ENCODE measurements around the gene RETNLB. TPM values are rescaled to one million over a fixed set of nuclear protein-coding genes. Genes with fewer than 3 reads are reported as not detected.

The RETNLB gene, protein sequence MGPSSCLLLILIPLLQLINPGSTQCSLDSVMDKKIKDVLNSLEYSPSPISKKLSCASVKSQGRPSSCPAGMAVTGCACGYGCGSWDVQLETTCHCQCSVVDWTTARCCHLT
- polyA plus RNA-seq, result not detected

GRCh38 chr3:108757404-108757982 is at the start of gene RETNLB:
TSS of gene RETNLB (minus strand) at chr3:108757410. CDS start at chr3:108757185, 225 bp downstream.
- peaks cover 4 to 5% of the 10 kb centered on the region in 2 donors for H3K9me3 ChIP-seq (ENCODE audit: control insufficient read depth in 2 of 2, insufficient read depth in 1 of 2, low read depth in 1 of 2, low read length in 1 of 2)
- no peaks in the 10 kb centered on the region for H3K36me3 ChIP-seq (ENCODE audit: control insufficient read depth in 2 of 2, insufficient read depth in 2 of 2, low read length in 1 of 2)
- H3K4me3 ChIP-seq (ENCODE audit: low read depth in 1 of 2, low read length in 2 of 2), result no peak within 1 kb of the TSS
- 28 to 31% methylated on average over 3 of the region's 3 CpGs for WGBS, 2 donors
- H3K27me3 ChIP-seq (ENCODE audit: control insufficient read depth in 1 of 2, insufficient read depth in 2 of 2, low read length in 2 of 2), result no peaks in the 10 kb centered on the region
- no peaks in the 10 kb centered on the region for H3K4me1 ChIP-seq (ENCODE audit: control insufficient read depth in 2 of 2, insufficient read depth in 2 of 2, low read length in 1 of 2)
- H3K27ac ChIP-seq (ENCODE audit: low read depth in 2 of 2, low read length in 1 of 2), result no peak within 1 kb of the TSS

DNA sequence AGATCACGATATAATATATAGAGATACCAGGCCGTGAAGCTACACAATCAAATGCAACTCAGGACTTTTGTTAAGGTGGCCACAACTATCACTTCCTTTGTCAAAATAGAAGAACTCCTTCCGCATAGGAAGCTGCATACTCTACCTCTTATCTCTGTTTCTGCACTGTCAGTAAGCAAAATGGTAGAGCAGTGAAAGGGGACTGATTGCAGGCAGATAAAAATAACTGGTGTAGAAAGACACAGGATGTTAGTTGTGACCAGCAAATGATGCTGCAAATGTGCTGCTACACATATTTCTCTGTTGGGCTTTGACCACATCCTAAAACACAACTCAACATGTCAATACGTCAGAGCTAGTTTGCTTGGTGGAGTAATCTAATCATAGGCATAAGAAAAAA is 49.1 kb upstream of the RETNLB start:
- no peaks in the 10 kb centered on the region for H3K4me1 ChIP-seq (ENCODE audit: control insufficient read depth in 2 of 2, insufficient read depth in 2 of 2, low read length in 1 of 2)
- H3K4me3 ChIP-seq (ENCODE audit: low read depth in 1 of 2, low read length in 2 of 2), result no peak overlapping the region
- WGBS, 2 donors, result 59 to 74% methylated on average over 4 of the region's 4 CpGs
- H3K27me3 ChIP-seq (ENCODE audit: control insufficient read depth in 1 of 2, insufficient read depth in 2 of 2, low read length in 2 of 2), result no peaks in the 10 kb centered on the region
- no peak overlapping the region for H3K27ac ChIP-seq (ENCODE audit: low read depth in 2 of 2, low read length in 1 of 2)
- H3K9me3 ChIP-seq (ENCODE audit: control insufficient read depth in 2 of 2, insufficient read depth in 1 of 2, low read depth in 1 of 2, low read length in 1 of 2), result no peaks in the 10 kb centered on the region
- H3K36me3 ChIP-seq (ENCODE audit: control insufficient read depth in 2 of 2, insufficient read depth in 2 of 2, low read length in 1 of 2), result no peaks in the 10 kb centered on the region

DNA sequence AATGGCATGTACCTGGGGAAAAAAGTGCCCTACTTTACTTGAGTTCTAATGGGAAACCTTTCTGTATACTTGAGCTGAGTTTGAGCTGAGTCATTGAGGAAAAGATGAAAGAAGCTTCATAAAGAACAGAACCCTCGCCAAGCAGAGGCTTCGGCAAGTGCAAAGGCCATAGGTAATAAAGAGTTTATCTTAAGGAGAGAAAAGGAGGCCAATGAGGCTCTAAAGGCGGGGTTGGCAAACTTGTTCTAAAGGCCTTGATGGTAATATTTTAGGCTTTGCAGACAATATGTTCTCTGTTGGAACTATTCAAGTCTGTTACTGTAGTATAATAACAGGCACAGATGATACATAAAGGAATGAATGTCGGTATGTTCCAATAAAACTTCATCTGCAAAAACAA is 47.8 kb upstream of the RETNLB start:
- H3K36me3 ChIP-seq (ENCODE audit: control insufficient read depth in 2 of 2, insufficient read depth in 2 of 2, low read length in 1 of 2), result no peaks in the 10 kb centered on the region
- no peaks in the 10 kb centered on the region for H3K27me3 ChIP-seq (ENCODE audit: control insufficient read depth in 1 of 2, insufficient read depth in 2 of 2, low read length in 2 of 2)
- no peak overlapping the region for H3K4me3 ChIP-seq (ENCODE audit: low read depth in 1 of 2, low read length in 2 of 2)
- 80 to 87% methylated on average over 4 of the region's 4 CpGs for WGBS, 2 donors
- H3K27ac ChIP-seq (ENCODE audit: low read depth in 2 of 2, low read length in 1 of 2), result no peak overlapping the region
- no peaks in the 10 kb centered on the region for H3K9me3 ChIP-seq (ENCODE audit: control insufficient read depth in 2 of 2, insufficient read depth in 1 of 2, low read depth in 1 of 2, low read length in 1 of 2)
- H3K4me1 ChIP-seq (ENCODE audit: control insufficient read depth in 2 of 2, insufficient read depth in 2 of 2, low read length in 1 of 2), result no peaks in the 10 kb centered on the region

GRCh38 chr3:108804437-108804836 is 47.2 kb upstream of the RETNLB start:
- no peaks in the 10 kb centered on the region for H3K9me3 ChIP-seq (ENCODE audit: control insufficient read depth in 2 of 2, insufficient read depth in 1 of 2, low read depth in 1 of 2, low read length in 1 of 2)
- 57 to 74% methylated on average over 2 of the region's 2 CpGs for WGBS, 2 donors
- no peaks in the 10 kb centered on the region for H3K36me3 ChIP-seq (ENCODE audit: control insufficient read depth in 2 of 2, insufficient read depth in 2 of 2, low read length in 1 of 2)
- H3K4me1 ChIP-seq (ENCODE audit: control insufficient read depth in 2 of 2, insufficient read depth in 2 of 2, low read length in 1 of 2), result no peaks in the 10 kb centered on the region
- H3K4me3 ChIP-seq (ENCODE audit: low read depth in 1 of 2, low read length in 2 of 2), result no peak overlapping the region
- H3K27ac ChIP-seq (ENCODE audit: low read depth in 2 of 2, low read length in 1 of 2), result no peak overlapping the region
- no peaks in the 10 kb centered on the region for H3K27me3 ChIP-seq (ENCODE audit: control insufficient read depth in 1 of 2, insufficient read depth in 2 of 2, low read length in 2 of 2)

- Histone ChIP-seq H3K9me3 (ENCODE audit: control insufficient read depth in 2 of 2, insufficient read depth in 1 of 2, low read depth in 1 of 2, low read length in 1 of 2) (no peaks in the 10 kb centered on the region), H3K4me1 (ENCODE audit: control insufficient read depth in 2 of 2, insufficient read depth in 2 of 2, low read length in 1 of 2) (no peaks in the 10 kb centered on the region), H3K4me3 (ENCODE audit: low read depth in 1 of 2, low read length in 2 of 2) (no peak overlapping the region), H3K27me3 (ENCODE audit: control insufficient read depth in 1 of 2, insufficient read depth in 2 of 2, low read length in 2 of 2) (no peaks in the 10 kb centered on the region), H3K36me3 (ENCODE audit: control insufficient read depth in 2 of 2, insufficient read depth in 2 of 2, low read length in 1 of 2) (no peaks in the 10 kb centered on the region), H3K27ac (ENCODE audit: low read depth in 2 of 2, low read length in 1 of 2) (no peak overlapping the region)
- 72 to 79% methylated on average over 3 of the region's 3 CpGs for WGBS, 2 donors
Observed at GRCh38 chr3:108791473-108791872, 34.3 kb upstream of the RETNLB start.

DNA sequence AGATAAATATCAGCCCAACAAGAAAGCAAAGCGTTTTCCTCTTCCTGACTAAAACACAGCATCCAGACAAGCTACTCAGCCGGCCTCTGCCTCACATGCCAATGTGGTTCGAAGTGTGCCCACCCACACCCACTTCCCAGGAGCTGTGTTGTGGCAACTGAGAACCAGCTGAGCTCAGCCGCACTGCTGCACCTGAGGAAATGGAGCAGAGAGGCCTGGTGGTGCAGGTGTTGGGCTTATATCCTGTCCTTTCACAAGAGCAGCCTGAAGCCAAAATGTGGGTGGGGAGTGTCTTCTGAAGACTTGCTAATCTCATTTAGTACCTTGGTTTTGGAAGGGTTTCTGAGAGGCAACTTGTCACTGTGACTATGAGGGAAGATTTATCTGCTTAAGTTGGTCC is 23.0 kb upstream of the RETNLB start:
- Histone ChIP-seq H3K27ac (ENCODE audit: low read depth in 2 of 2, low read length in 1 of 2) (no peak overlapping the region), H3K27me3 (ENCODE audit: control insufficient read depth in 1 of 2, insufficient read depth in 2 of 2, low read length in 2 of 2) (no peaks in the 10 kb centered on the region), H3K4me1 (ENCODE audit: control insufficient read depth in 2 of 2, insufficient read depth in 2 of 2, low read length in 1 of 2) (no peaks in the 10 kb centered on the region), H3K36me3 (ENCODE audit: control insufficient read depth in 2 of 2, insufficient read depth in 2 of 2, low read length in 1 of 2) (no peaks in the 10 kb centered on the region), H3K9me3 (ENCODE audit: control insufficient read depth in 2 of 2, insufficient read depth in 1 of 2, low read depth in 1 of 2, low read length in 1 of 2) (no peaks in the 10 kb centered on the region), H3K4me3 (ENCODE audit: low read depth in 1 of 2, low read length in 2 of 2) (no peak overlapping the region)
- WGBS, 2 donors, result 77 to 80% methylated on average over 4 of the region's 4 CpGs

GRCh38 chr3:108779496-108779895 is 22.3 kb upstream of the RETNLB start:
- H3K9me3 ChIP-seq (ENCODE audit: control insufficient read depth in 2 of 2, insufficient read depth in 1 of 2, low read depth in 1 of 2, low read length in 1 of 2), result no peaks in the 10 kb centered on the region
- H3K4me1 ChIP-seq (ENCODE audit: control insufficient read depth in 2 of 2, insufficient read depth in 2 of 2, low read length in 1 of 2), result no peaks in the 10 kb centered on the region
- H3K4me3 ChIP-seq (ENCODE audit: low read depth in 1 of 2, low read length in 2 of 2), result no peak overlapping the region
- H3K36me3 ChIP-seq (ENCODE audit: control insufficient read depth in 2 of 2, insufficient read depth in 2 of 2, low read length in 1 of 2), result no peaks in the 10 kb centered on the region
- 90 to 96% methylated on average over 3 of the region's 3 CpGs for WGBS, 2 donors
- no peaks in the 10 kb centered on the region for H3K27me3 ChIP-seq (ENCODE audit: control insufficient read depth in 1 of 2, insufficient read depth in 2 of 2, low read length in 2 of 2)
- H3K27ac ChIP-seq (ENCODE audit: low read depth in 2 of 2, low read length in 1 of 2), result no peak overlapping the region

GRCh38 chr3:108775649-108776048 is 18.4 kb upstream of the RETNLB start:
- H3K4me1 ChIP-seq (ENCODE audit: control insufficient read depth in 2 of 2, insufficient read depth in 2 of 2, low read length in 1 of 2), result no peaks in the 10 kb centered on the region
- H3K4me3 ChIP-seq (ENCODE audit: low read depth in 1 of 2, low read length in 2 of 2), result no peak overlapping the region
- no peak overlapping the region for H3K27ac ChIP-seq (ENCODE audit: low read depth in 2 of 2, low read length in 1 of 2)
- H3K36me3 ChIP-seq (ENCODE audit: control insufficient read depth in 2 of 2, insufficient read depth in 2 of 2, low read length in 1 of 2), result no peaks in the 10 kb centered on the region
- H3K27me3 ChIP-seq (ENCODE audit: control insufficient read depth in 1 of 2, insufficient read depth in 2 of 2, low read length in 2 of 2), result no peaks in the 10 kb centered on the region
- 61 to 79% methylated on average over 1 of the region's 1 CpG for WGBS, 2 donors
- no peaks in the 10 kb centered on the region for H3K9me3 ChIP-seq (ENCODE audit: control insufficient read depth in 2 of 2, insufficient read depth in 1 of 2, low read depth in 1 of 2, low read length in 1 of 2)

DNA sequence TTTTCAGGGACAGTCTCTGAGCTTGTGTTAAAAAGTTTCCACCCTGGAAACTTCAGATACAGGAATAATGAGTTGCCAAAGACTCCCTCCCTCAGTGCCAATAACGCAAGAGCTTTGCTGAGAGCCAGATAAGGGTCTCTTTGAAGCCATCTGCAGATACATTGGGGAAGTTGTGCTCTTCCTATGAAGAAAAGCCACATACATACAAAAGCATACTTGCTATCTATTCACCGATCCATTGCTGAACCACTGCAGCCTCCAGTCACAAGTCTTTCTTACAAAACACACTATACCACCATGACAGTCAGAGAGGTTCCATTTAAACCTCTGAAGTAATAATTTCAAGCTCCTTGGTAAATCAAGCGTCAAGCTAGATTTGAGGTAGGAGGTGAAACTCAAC is 10.0 kb upstream of the RETNLB start:
- H3K36me3 ChIP-seq (ENCODE audit: control insufficient read depth in 2 of 2, insufficient read depth in 2 of 2, low read length in 1 of 2), result no peaks in the 10 kb centered on the region
- no peaks in the 10 kb centered on the region for H3K9me3 ChIP-seq (ENCODE audit: control insufficient read depth in 2 of 2, insufficient read depth in 1 of 2, low read depth in 1 of 2, low read length in 1 of 2)
- H3K4me3 ChIP-seq (ENCODE audit: low read depth in 1 of 2, low read length in 2 of 2), result no peak overlapping the region
- no peaks in the 10 kb centered on the region for H3K27me3 ChIP-seq (ENCODE audit: control insufficient read depth in 1 of 2, insufficient read depth in 2 of 2, low read length in 2 of 2)
- H3K27ac ChIP-seq (ENCODE audit: low read depth in 2 of 2, low read length in 1 of 2), result no peak overlapping the region
- WGBS, 2 donors, result 73 to 80% methylated on average over 3 of the region's 3 CpGs
- H3K4me1 ChIP-seq (ENCODE audit: control insufficient read depth in 2 of 2, insufficient read depth in 2 of 2, low read length in 1 of 2), result no peaks in the 10 kb centered on the region

GRCh38 chr3:108755686-108756085 is 1.5 kb downstream of the RETNLB start:
- Histone ChIP-seq H3K9me3 (ENCODE audit: control insufficient read depth in 2 of 2, insufficient read depth in 1 of 2, low read depth in 1 of 2, low read length in 1 of 2) (peaks cover 4 to 5% of the 10 kb centered on the region in 2 donors), H3K4me3 (ENCODE audit: low read depth in 1 of 2, low read length in 2 of 2) (no peak overlapping the region), H3K27me3 (ENCODE audit: control insufficient read depth in 1 of 2, insufficient read depth in 2 of 2, low read length in 2 of 2) (no peaks in the 10 kb centered on the region), H3K4me1 (ENCODE audit: control insufficient read depth in 2 of 2, insufficient read depth in 2 of 2, low read length in 1 of 2) (no peaks in the 10 kb centered on the region), H3K27ac (ENCODE audit: low read depth in 2 of 2, low read length in 1 of 2) (no peak overlapping the region), H3K36me3 (ENCODE audit: control insufficient read depth in 2 of 2, insufficient read depth in 2 of 2, low read length in 1 of 2) (no peaks in the 10 kb centered on the region)
- 71 to 73% methylated on average over 5 of the region's 5 CpGs for WGBS, 2 donors
